ENCODE results near the gene C2CD2.

The C2CD2 gene

DNA sequence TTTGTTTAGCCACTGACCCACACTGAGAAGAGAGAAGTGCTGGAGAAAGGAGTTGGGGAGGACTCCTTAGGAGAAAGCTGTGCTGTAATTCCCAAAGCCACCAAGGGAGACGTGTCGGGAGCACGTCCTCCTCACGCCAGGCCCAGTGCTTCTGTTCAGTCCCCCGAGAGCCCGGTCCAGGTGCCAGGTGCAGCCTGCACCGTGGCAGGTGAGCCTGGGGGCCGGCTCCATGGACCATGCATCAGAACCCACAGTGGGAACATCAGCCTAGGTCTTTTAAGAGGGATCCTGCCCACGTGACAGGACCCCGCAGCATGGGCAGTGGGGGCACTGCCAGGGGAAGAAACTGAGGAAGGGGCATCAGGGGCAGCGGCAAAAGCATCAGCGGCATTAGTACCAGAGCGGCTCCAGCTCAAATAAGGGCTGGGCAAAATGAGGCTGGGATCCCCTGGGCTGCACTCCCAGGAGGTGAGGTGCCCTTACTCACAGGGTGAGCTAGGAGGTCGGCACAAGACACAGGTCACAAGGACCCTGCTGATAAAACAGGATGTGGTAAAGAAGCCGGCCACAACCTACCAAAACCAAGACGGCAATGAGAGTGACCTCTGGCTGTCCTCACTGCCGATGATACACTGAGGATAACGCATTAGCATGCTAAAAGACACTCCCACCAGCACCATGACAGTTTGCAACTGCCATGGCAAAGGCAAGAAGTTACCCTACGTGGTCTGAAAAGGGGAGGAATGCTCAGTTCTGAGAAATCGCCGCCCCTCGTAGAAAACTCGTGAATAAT lies 50.1 kb downstream of the C2CD2 start:
- no peak for DNase-seq

- no peak for DNase-seq
Observed at GRCh38 chr21:41902946-41903345, 50.9 kb downstream of the C2CD2 start.

DNA sequence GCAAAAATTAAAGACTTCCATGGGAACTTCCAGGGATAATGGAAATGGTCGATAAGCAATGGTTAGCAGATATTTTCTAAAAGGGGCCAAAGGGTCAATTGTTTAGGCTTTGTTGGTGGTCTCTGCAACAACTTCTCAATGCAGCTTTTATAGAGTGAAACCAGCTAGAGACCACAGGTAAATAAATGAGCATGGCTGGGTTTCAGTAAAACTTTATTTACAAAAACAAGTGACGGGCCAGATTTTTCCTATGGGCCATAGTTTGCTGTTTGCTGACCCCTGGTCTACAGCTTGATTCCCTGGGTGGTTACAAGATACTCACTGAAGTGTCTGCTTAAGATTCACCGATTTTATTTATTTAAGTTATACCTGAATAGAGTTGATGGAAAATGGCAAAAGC lies 52.0 kb downstream of the C2CD2 start:
- no peak for DNase-seq

DNA sequence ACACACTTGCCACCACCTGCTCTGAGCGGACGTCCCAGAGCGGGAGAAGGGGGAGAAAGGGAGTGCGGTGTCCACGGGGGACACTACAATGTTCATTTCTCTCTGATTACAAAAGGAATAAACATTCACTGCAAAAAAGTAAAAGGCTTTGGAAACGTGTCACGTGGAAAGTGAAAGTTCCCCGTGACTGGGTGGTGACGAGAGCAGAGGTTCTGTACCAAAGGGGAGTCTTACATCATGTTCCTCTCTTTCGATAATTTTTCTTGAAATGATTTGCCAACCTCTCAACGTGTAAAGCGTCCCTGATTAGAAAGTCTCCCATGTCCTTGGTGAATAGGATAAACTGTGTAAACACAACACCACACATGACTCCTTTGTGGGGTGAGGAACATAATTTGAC lies 52.7 kb downstream of the C2CD2 start:
- no peak for DNase-seq

DNA sequence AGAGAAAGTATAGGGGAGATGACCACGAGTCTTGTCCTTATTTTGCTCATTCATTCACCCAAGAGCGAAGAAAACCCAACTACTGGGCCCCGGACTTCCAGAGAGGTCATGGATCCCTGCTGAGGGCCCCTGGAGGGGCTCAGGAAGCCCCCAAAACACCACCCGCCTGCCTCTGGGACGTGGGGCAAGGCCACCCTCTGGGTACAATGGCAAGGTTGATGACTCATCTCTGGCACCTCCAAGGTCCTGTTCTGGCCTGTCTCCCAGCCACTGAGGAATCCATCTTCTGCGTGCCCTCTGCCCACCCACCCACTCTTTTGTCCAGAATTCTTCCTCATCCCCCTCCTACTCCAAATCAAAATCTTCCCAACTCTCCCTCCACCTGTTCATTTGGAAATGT lies 53.4 kb downstream of the C2CD2 start:
- DNase-seq, result no peak

- no peak for DNase-seq
Observed at GRCh38 chr21:41899426-41900202, 54.2 kb downstream of the C2CD2 start.

DNA sequence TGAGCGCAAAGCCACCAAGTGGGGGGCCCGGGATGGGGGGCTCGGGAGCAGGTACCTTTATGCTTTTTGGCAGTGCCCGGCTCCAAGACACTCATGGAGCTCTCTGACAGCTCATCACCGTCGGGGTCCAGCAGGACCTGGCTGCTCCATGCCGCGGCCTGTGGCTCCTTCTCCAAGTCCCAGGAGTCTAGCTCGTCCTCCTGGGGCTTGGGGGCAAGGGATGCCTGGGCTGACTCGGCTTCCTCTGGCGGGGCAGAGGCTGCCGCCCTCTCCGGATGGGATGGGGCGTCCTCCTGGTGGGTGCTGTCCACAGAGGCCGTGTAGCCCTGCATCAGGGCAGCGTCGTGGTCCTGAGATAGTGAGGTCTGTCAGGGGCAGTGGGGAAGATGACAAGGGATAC lies 54.8 kb downstream of the C2CD2 start:
- DNase-seq, result no peak

GRCh38 chr21:41897700-41898099 lies 56.1 kb downstream of the C2CD2 start:
- DNase-seq, result no peak

GRCh38 chr21:41897047-41897669 lies 56.7 kb downstream of the C2CD2 start:
- DNase-seq, result no peak

DNA sequence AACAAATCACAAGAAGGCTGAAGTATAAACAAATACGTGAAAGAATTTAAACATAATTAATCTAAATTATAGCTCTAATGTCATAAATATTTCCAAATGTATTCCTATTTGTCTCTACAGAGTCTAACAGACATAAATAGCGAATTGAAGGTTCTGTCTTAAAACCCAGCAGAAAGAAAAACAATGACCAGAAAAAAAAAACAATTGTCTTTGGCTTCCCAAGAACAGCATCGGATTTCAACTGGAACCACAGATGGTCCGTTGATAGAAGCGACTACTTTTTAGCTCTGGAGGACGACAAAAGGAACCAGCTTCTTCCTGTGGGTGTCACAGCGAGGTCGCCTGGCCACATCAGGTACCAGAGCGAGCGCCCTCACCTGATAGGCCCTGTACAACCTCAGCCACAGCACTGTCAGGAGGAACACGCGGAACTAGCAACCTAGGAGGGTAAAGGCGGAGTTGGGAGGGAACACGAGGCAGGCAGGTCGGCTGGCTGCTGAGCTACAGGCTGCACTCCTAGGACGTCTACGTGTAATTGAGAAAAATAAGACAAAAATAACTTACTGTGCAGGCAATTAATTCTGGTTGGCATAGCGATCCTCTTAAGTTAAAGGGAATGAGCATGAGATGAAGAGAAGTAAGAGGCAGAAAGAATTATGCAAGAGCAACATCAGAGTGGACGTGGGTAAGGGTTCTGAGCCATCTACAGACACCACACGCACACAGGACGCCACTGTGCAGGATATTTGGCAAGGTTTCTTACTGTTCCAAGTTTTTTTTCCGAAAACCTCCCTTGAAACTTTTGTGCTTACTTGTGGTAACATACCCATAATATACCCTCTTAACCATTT lies 58.0 kb downstream of the C2CD2 start:
- DNase-seq, result no peak

DNA sequence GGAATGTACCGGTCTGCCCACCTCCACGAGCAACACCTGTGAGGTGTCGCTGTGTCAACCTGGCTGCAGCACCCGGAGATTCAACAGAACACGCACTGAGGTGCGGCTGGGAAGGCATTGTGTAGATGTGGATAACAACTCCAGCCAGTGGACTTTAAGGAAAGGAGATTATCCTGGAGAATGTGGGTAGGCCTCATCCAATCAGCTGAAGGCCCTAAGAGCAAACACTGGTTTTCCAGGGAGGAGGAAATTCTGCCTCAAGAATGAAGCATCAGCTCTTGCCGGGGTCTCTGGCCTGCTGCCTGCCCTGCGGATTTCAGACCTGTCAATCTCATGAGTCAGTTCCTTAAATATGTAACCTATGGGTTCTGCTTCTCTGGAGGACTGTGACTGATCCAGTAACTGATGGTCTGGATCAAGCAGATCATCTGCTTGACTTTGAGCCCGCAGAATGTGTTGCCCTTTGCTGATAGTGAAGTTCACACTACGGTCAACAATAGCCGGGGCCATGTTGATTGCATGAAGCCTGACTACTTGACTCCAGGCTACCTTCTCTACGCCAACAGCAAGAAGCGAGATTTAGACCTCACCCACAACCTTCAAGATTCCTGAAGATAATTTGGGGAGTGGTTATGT lies 58.8 kb downstream of the C2CD2 start:
- no peak for DNase-seq

GRCh38 chr21:41894511-41894910 lies 59.3 kb downstream of the C2CD2 start:
- DNase-seq, result no peak

DNA sequence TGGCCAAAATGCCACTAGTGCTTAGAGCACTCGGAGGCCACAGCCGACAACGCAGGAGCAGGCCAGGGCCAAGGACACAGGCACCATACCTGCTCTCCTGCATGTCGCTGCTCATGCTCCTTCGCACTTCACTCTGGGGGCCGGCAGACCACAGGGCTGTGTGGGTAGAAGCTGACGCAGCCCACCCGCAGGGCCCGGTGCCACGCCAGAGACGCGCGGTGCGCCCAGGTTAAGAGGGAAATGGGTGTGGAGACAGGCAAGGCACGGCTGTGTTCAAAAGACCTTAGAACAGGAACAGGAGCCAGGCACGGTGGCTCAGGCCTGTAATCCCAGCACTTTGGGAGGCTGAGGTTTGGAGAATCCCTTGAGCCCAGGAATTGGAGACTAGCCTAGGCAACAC lies 61.1 kb downstream of the C2CD2 start:
- no peak for DNase-seq

GRCh38 chr21:41891132-41891531 lies 62.7 kb downstream of the C2CD2 start:
- DNase-seq, result no peak

GRCh38 chr21:41890355-41890754 lies 63.5 kb downstream of the C2CD2 start:
- DNase-seq, result no peak

DNA sequence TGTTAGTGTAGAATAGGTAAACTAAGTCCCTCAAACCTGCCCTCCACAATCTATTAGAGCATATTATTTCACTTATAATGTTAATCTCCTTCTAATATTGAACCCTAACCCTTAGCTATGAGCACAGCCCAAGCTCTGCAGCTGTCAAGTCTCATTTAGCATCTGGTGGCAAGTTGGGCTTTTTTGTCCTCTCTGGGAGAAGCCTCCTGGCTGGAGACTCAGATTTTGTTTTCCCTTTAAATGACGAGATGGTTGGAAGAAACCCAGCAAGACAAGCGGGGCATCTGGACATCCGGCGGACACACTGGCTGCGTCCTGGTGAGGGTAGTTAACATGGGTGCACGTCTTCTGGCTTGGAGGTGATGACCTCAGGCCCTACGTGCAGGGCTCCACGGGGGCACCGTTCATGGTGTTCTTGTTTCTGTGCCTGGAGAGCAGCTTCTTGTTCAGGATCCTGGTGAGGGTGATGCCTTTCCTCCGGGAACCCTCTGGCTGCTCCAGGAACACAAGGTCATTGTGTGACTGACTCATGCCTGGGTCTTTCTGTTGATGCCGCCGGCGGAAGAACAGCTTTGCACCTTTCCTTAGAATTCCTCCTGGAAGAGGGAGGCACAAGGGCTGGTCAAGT lies 65.0 kb downstream of the C2CD2 start:
- DNase-seq, result no peak

- no peak for DNase-seq
Observed at GRCh38 chr21:41887667-41888066, 66.2 kb downstream of the C2CD2 start.

DNA sequence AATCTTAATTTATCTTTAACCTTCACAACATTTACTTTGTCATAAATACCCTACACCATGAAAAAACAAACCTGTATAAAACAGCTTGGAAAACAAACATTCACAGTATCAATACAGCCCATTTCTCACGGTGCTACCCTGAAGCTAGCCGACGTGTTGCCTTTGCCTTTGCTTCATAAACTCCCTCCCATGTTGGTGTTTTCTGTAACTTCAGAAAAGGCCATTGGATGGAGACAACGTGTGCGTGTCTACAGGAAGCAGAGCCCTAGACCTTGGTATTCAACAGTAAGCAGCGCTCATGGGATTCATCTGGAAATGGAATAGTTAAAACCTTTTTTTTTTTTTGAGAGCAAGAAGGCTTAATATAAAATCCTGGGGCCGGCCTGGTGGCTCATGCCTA lies 67.5 kb downstream of the C2CD2 start:
- DNase-seq, result no peak

DNA sequence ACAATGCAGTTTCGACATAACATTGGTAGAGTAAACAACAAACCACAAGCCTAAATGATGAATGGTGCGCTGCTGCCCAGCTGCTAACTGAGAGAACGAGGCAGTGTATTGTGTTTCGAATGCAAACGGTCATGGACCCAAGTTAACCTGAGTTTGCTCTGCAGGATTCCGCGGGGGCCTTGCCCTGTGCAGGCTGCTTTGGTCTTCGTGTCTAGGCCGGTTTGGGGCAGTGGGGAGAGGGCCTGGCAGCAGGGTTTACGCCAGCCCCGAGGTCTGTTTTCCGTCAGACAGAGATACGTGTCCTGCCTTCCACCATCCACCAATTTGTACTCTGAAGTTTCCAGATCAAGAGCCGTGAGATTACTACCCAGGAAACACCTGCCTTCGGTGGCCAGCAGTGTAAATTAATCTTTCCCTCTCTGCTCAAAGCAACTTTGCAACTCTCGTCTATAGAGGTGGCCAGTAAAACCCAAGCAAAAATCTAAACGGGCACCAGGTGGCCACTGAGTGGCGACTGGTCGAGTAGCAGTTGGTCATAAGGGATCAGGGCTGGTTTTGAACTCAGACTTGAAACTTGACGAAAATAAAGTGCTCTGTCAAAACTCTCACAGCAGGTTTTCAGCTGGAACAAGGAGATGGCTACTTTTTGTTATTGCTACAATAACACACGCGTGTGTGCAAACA lies 68.3 kb downstream of the C2CD2 start:
- DNase-seq, result no peak

DNA sequence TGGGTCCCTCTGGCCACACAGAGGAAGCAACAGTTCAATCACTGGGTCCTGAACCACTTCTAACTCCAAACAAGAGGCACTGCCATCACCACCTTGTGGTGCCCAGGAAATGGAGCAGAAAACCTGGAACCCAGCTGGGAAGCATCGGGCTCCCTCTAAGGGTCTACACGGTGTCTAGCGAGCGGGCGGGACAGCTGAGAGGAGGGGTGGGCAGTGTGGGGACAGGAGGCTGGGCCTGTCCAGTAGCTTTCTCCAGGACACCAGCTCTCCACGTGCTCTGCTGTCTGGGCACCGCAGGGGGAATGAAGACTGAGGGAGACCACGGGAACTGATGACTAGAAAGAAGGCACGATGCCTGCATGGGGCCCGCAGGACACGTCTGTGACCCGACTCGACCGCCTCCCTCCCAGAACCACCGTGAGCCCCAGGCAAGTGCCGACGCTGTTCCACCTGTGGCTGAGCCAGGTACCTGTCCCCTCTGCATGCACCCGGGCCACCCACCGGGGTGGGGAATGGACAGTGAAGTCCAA lies 69.3 kb downstream of the C2CD2 start:
- no peak for DNase-seq

DNA sequence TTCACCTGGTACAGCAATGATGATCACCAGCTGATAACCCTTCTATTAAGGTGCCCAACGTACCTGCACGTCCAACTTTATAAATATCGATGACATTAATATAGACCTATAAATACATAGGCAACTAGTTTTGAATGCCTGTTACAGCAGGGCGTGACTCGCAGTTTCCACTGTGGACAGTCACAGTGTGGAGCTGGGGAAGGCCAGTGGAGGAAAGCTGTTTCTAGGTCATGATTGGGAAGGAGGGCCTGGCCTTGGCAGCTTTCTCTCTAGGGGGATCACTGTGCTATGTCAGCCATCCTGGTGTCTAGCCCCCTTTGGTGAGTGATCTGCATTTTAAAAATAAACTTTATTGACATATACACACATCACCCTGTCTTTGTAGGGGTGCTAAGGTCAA lies 70.2 kb downstream of the C2CD2 start:
- no peak for DNase-seq
